PC-3 (cell line): ENCODE data around the gene RFT1. TPM values are rescaled to one million over a fixed set of nuclear protein-coding genes. Genes with fewer than 3 reads are reported as not detected.
A peak's percentile ranks its signal among the peaks of the same experiment; 100 is the strongest.

Source experiments
- ATAC-seq: fragments of 200-7000 bp; cut with Tn5 transposase; 2 replicates; pipeline ENCODE4 v1.9.1; 2020; ENCODE audit warnings: mild to moderate bottlenecking, moderate library complexity
- BruUV-seq: library from RNA; stranded (reverse); fragments of 400-500 nt; replicated peaks from 2 replicates; lab custom pipeline; 2021; lab: Mats Ljungman, UMichigan
- CTCF ChIA-PET: fragments of 300-600 bp; sonication (Branson Sonifier 250); formaldehyde crosslinking; loops from one replicate; lab custom pipeline; 2022; ENCODE audit warnings: antibody characterized with exemption; lab: Charles Lee
- POLR2A ChIA-PET: fragments of 300-600 bp; sonication (Branson Sonifier 250); formaldehyde crosslinking; loops from one replicate; lab custom pipeline; 2022; ENCODE audit warnings: antibody characterized with exemption; ENCODE audit not compliant: unreplicated experiment; lab: Charles Lee
- DNase-seq: peaks from one replicate; pipeline ENCODE4 v3.0.0-alpha.2; 2015
- H2AFZ ChIP-seq: fragments of 300-600 bp; sonication (generic); 2 replicates; pipeline ENCODE4 v1.6.0; 2016; ENCODE audit warnings: antibody characterized with exemption, low read length
- H3F3A ChIP-seq: fragments of 300-600 bp; sonication (generic); one replicate; pipeline ENCODE4 v1.6.0; 2017; ENCODE audit warnings: antibody characterized with exemption, low read length, control low read depth, mild to moderate bottlenecking; ENCODE audit not compliant: unreplicated experiment
- H3K27ac ChIP-seq: fragments of 300-600 bp; sonication (generic); 2 replicates; pipeline ENCODE4 v1.5.1; 2016; ENCODE audit warnings: mild to moderate bottlenecking, low read length
- H3K27me3 ChIP-seq: fragments of 300-600 bp; sonication (generic); 2 replicates; pipeline ENCODE4 v1.6.1; 2016; ENCODE audit warnings: low read length, mixed read lengths
- H3K36me3 ChIP-seq: fragments of 300-600 bp; sonication (generic); 2 replicates; pipeline ENCODE4 v1.6.1; 2016; ENCODE audit warnings: low read depth, mixed run types, low read length, mixed read lengths
- H3K4me1 ChIP-seq: fragments of 300-600 bp; sonication (generic); 2 replicates; pipeline ENCODE4 v1.5.1; 2016; ENCODE audit warnings: low read length; ENCODE audit not compliant: insufficient read depth
- H3K4me2 ChIP-seq: fragments of 300-600 bp; sonication (generic); 2 replicates; pipeline ENCODE4 v1.6.0; 2016; ENCODE audit warnings: low read length
- H3K4me3 ChIP-seq: fragments of 300-600 bp; sonication (generic); 2 replicates; pipeline ENCODE4 v1.5.1; 2016; ENCODE audit warnings: mild to moderate bottlenecking, low read length, mixed read lengths
- H3K79me2 ChIP-seq: fragments of 300-600 bp; sonication (generic); 2 replicates; pipeline ENCODE4 v1.6.1; 2017; ENCODE audit warnings: low read length, mixed read lengths
- H3K9ac ChIP-seq: fragments of 300-600 bp; sonication (generic); 2 replicates; pipeline ENCODE4 v1.6.0; 2016; ENCODE audit warnings: mild to moderate bottlenecking, low read length
- H3K9me2 ChIP-seq: fragments of 300-600 bp; sonication (generic); replicated peaks from 2 replicates; pipeline ENCODE4 v1.6.1; 2016; ENCODE audit warnings: mixed run types, low read length, mixed read lengths
- H3K9me3 ChIP-seq: fragments of 300-600 bp; sonication (generic); 2 replicates; pipeline ENCODE4 v1.6.1; 2016; ENCODE audit warnings: low read length, mixed read lengths
- H4K20me1 ChIP-seq: fragments of 300-600 bp; sonication (generic); 2 replicates; pipeline ENCODE4 v1.6.1; 2016; ENCODE audit warnings: low read length, mixed read lengths
- EZH2 ChIP-seq: fragments of 300-600 bp; sonication (generic); IDR thresholded peaks from one replicate; pipeline ENCODE4 v1.6.1; 2017; ENCODE audit warnings: antibody characterized with exemption, mild to moderate bottlenecking, low read length; ENCODE audit not compliant: unreplicated experiment
- EZH2phosphoT487 ChIP-seq: fragments of 300-600 bp; sonication (generic); IDR thresholded peaks from 2 replicates; pipeline ENCODE4 v1.6.1; 2018; ENCODE audit warnings: mild to moderate bottlenecking, antibody characterized with exemption, low read length, borderline replicate concordance
- intact Hi-C: fragments of 100-400 bp; cut with micrococcal nuclease; formaldehyde crosslinking; loops from 2 replicates; pipeline ENCODE4 v1.9.0; 2023
- total RNA-seq: library from RNA; depleted of rRNA; stranded (reverse); fragments of >200 nt; gene quantifications from 2 replicates; pipeline ENCODE4 v1.2.3, GENCODE V29; 2014
- TF ChIP-seq, protein P1 (sequence below): fragments of 300-600 bp; sonication (generic); conservative IDR thresholded peaks from 2 replicates; pipeline ENCODE4 v1.5.1; 2017; ENCODE audit warnings: antibody characterized with exemption, low read depth, mild to moderate bottlenecking, low read length

The RFT1 gene
- total RNA-seq, 1 experiment from 2014 or later = 24.6 TPM

DNA sequence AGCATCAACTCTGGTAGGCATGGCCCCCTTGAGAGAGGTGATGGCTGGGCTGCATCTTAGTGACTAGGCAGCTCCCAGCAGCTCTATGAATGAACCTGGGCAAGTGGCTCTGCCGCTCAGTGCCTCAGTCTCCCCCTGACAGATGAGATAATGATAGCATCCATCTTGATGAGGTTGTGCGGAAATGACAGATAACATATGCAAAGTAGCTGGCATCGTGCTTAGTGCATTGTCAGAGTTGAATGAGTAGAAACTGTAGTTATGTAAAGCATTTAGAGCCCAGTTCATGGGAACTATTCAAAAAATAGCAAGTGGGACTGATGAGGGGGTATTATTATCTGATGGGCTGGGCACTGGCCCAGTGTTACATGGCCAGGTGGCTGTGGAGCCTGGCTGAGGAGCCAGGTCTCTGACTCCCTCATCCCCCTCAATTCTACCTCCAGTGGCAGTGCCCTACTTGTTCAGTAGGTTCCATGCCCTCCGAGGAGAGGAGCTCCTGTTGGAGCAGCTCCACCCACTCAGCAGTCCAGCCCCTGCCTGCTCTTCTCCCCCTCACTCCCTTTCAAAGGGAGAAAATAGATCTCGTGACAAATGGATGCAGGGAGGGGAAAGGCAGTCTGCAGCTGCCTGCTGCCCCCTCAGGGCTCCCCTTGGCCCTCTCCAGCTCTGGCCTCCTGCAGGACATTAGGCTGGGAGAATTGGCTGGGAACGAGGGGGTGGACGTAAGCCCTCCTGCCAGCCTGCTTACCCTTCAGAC is 37.4 kb upstream of the RFT1 start:
- Histone ChIP-seq H3K4me2 (no peak overlapping the region), H3K9me2 (no peaks in the 10 kb centered on the region), H3K27ac (no peak overlapping the region), H3K4me3 (no peak overlapping the region), H4K20me1 (peaks cover 12% of the 10 kb centered on the region; the same call in 1 of the 2 replicates), H3K9me3 (no peaks in the 10 kb centered on the region), H3K27me3 (no peaks in the 10 kb centered on the region), H3K79me2 (peaks cover 81% of the 10 kb centered on the region), H3F3A (no peaks in the 10 kb centered on the region), H2AFZ (no peak overlapping the region), H3K4me1 (peaks cover 22% of the 10 kb centered on the region), H3K9ac (no peak overlapping the region), H3K36me3 (no peaks in the 10 kb centered on the region; the same call in 1 of the 2 replicates)
- BruUV-seq = no TSS peak
- CTCF ChIA-PET = interaction anchor here (0.6 kb wide), 1 partner anchor 153 kb away, joined by 3 read pairs; no protein-coding TSS in a partner anchor
- no peak for ATAC-seq
- POLR2A ChIA-PET = no interaction called here
- DNase-seq = no peak
- TF ChIP-seq, protein P1, sequence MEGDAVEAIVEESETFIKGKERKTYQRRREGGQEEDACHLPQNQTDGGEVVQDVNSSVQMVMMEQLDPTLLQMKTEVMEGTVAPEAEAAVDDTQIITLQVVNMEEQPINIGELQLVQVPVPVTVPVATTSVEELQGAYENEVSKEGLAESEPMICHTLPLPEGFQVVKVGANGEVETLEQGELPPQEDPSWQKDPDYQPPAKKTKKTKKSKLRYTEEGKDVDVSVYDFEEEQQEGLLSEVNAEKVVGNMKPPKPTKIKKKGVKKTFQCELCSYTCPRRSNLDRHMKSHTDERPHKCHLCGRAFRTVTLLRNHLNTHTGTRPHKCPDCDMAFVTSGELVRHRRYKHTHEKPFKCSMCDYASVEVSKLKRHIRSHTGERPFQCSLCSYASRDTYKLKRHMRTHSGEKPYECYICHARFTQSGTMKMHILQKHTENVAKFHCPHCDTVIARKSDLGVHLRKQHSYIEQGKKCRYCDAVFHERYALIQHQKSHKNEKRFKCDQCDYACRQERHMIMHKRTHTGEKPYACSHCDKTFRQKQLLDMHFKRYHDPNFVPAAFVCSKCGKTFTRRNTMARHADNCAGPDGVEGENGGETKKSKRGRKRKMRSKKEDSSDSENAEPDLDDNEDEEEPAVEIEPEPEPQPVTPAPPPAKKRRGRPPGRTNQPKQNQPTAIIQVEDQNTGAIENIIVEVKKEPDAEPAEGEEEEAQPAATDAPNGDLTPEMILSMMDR = no peak
- no peak for TF ChIP-seq EZH2phosphoT487
- no peak for TF ChIP-seq EZH2
- intact Hi-C loops = no loop called here

DNA sequence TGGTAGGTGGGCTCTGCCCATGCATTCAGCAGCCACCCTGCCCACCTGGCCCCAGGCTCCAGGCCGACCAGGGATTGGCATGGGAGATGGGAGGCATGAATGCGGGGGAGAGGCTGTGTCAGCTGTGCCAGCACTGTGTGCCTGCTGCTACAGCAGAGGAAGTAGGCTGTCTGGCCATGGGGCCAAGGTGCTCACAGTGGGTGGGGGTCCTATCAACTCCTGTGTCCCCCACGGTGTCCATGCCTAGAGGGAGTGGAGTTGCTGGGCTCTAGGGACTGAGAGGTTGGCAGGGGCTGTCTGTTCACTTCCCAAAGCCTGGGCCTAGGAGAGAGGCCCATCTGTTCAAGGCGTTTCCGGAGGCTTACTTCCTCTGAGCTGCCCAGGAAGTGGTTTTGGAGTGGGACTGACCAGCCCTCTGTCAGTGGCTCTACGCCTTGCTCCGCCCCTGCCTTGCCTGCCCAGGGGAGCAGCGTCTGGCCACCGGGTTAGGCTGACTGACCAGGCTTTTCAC is 36.6 kb upstream of the RFT1 start:
- BruUV-seq = no TSS peak
- H4K20me1 ChIP-seq = peaks cover 16% of the 10 kb centered on the region; the same call in 1 of the 2 replicates
- TF ChIP-seq, protein P1 = no peak
- TF ChIP-seq EZH2 (no peak), EZH2phosphoT487 (no peak)
- H3K9me2 ChIP-seq = no peaks in the 10 kb centered on the region
- peaks cover 24% of the 10 kb centered on the region for H3K4me1 ChIP-seq
- ATAC-seq = peak; percentile 79
- H3F3A ChIP-seq = no peaks in the 10 kb centered on the region
- H3K27me3 ChIP-seq = no peaks in the 10 kb centered on the region
- peaks cover 87% of the 10 kb centered on the region for H3K79me2 ChIP-seq
- POLR2A ChIA-PET = no interaction called here
- no peak overlapping the region for H2AFZ ChIP-seq
- CTCF ChIA-PET = interaction anchor here (0.6 kb wide), 1 partner anchor 154 kb away, joined by 3 read pairs; no protein-coding TSS in a partner anchor
- H3K4me2 ChIP-seq = peak overlapping the region; percentile 23; the same call in 1 of the 2 replicates
- H3K9ac ChIP-seq = no peak overlapping the region
- no peak overlapping the region for H3K27ac ChIP-seq
- DNase-seq = peak; percentile 43
- H3K9me3 ChIP-seq = no peaks in the 10 kb centered on the region
- no peak overlapping the region for H3K4me3 ChIP-seq
- intact Hi-C loops = no loop called here
- no peaks in the 10 kb centered on the region; the same call in 1 of the 2 replicates for H3K36me3 ChIP-seq
